ENCODE data around the gene PRUNE2.
"Not testable (repeated sequence)": the region's sequence is repeated elsewhere in the genome, so short reads cannot be mapped to it uniquely, and the experiment has no call there.

The PRUNE2 gene

DNA sequence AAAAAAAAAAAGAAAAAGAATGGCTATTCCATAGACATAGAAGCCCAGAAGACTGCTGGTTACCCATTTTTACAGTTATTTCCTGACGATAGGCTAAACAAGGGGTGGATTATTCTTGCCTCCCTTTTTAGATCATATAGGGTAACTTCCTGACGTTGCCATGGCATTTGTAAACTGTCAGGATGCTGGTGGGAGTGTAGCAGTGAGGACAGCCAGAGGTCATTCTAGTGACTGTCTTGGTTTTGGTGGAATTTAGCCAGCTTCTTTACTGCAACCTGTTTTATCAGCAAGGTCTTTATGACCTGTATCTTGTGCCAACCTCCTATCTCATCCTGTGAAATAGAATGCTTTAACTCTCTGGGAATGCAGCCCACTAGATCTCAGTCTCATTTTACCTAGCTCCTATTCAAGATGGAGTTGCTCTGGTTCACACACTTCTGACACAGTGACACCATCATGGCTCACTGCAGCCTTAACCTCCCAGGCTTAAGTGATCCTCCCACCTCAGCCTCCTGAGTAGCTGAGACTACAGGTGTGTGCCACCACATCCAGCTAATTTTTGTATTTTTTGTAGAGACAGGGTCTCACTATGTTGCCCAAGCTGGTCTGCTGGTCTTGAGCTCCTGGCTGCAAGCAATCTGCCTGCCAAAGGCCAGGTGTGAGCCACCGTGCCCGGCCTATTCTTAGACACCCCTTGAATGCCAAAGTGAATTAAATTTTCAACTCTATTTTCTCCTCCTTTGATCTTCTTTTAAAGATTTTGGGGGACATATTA lies 311.8 kb downstream of the PRUNE2 start:
- DNase-seq: not testable (repeated sequence)

DNA sequence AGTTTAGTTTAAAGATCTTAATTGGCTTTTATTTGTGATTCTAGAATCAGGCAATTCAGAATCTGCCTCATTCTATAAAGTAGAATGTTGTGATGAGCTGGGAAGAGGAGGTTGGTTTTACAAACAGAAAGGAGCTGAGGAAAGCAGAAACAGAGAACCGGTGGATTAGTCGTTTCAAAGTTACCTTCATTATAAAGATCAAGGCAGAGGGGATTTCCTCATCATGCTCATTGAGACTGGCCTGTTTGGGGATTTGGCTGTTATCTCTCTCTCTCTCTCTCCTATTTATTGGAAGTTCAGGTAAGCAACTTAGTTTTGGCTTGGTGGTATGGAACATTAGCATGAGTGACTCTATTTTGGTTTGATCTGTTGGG lies 313.0 kb downstream of the PRUNE2 start:
- no peak for DNase-seq

DNA sequence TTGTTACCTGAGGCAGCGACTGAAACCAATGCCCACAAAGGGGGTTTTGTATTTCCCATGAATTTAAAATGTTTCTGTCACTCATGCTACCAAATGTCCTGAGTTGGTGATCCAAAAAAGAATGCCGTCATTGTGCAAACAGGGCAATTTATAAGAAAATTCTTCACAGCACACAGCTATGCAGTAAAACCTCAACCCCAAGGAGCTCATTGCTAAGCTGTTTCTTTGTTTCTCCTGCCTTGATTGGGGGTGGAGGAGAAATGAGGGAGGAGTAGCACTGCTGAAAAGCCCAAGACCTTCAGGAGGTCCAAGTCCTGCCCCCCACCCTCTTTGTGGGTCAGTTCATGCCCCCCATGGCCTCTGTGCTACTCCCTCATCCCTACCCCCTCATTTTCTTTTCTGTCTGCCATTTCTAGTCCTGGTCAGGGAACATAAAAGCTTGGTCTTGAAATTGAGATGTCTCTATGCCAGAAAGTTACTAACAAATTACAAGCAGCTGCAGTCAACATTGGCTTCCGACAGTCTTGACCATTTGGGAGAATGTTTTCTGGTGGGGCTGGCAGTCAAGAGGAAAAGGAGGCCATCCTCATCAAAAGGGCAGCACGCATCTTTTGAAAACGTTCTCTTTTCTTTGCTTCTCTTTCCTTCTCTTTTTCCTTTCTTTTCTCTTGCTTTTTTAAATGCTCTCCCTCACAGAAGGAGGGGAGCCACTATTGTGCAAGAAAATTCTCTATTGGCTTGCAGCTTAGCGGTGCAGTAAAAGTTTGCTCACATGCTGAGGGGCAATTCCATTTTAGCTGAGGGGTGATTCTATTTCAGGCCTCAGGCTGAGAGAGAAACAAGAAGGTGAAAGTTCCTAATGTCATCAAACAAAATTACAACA lies 313.6 kb downstream of the PRUNE2 start:
- no peak for DNase-seq

DNA sequence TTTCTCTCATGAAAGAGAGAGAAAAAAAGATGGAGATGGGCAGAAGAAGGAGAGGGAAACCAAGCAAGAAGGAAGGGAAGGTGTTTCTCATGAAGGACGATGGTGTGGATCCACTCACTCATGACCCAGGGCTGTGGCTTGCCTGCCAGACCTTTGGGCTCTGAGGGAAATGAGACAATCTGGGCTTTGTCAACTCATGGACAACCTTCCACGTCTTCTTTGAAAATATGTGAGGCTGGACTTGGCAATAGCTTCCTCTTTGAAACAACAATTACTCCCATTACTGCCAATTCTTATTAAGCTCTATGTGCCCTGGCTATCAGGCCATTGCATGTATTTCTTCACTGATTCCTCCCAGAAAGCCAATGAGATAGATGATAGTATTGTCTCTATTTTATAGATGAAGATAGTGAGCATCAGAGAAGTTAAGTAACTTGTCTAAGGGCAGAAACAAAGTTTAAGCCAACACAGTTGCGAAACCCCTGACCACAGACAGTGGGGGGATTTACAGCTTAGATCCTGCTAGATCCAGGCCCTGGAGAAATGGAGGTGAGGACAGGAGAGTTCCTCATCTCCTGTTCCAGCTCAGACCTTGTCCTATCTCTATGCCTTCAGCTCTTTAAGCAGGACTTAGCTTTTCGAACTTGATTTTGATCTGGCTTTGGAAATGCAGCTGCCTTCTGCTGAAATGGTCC lies 314.5 kb downstream of the PRUNE2 start:
- no peak for DNase-seq

DNA sequence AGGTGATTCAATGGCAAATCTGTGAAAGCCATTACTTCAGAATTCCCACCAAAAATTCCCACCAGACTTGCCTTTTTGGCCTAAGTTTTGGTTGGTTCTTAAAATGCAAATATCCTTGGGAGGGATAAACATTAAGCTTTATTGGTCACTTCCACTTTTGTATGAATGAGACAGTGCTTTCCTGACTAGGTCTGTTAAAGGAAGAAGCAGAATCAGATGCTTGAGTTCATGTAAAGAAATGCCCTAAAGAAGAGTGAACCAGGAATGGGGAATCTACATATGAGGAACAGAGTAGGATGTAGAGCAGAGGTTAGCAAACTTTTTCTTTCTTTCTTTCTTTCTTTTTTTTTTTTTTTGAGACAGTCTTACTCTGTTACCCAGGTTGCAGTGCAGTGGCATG lies 317.6 kb downstream of the PRUNE2 start:
- DNase-seq: no peak

DNA sequence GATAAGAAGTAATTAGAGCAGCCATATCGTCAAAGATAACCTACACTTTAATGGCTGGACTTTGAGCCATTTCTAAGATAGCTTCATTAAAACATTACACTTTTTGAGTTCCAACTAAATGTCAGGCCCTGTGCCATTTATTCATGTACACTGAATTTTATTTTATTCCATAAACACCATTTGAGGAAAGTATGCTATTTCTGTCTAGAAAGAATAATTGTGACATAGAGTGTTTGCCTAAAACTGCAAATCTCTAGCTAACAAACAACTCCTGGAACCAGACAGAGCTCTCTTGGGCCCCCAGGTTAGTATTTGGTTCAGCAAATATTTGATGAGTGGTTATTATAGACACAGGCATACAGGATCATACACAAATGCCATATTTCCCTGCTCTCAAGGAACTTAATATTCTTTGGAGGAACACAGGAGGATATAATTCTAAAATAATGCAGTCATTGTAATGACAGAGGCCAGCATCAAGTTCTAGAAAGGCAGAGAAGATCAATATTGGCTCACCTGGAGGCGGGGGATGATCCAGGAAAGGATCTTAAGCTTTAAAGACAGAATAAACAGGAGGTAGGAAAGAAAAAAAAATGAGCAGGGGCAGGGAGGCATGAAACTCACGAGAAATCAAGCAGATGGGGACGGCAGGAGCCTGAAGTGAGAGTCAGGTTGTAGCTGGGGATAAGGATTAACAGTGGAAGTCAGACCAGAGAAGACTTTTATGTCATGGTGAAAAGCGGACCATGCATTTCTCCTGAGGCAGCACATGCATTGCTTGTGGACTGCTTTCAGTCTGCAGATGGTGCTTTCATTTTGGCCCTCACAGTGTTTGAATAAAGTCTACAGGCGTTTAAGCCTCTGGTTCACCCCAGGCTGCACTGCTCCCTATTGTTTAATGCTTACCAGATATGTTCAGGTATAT lies 319.3 kb downstream of the PRUNE2 start:
- no peak for DNase-seq

DNA sequence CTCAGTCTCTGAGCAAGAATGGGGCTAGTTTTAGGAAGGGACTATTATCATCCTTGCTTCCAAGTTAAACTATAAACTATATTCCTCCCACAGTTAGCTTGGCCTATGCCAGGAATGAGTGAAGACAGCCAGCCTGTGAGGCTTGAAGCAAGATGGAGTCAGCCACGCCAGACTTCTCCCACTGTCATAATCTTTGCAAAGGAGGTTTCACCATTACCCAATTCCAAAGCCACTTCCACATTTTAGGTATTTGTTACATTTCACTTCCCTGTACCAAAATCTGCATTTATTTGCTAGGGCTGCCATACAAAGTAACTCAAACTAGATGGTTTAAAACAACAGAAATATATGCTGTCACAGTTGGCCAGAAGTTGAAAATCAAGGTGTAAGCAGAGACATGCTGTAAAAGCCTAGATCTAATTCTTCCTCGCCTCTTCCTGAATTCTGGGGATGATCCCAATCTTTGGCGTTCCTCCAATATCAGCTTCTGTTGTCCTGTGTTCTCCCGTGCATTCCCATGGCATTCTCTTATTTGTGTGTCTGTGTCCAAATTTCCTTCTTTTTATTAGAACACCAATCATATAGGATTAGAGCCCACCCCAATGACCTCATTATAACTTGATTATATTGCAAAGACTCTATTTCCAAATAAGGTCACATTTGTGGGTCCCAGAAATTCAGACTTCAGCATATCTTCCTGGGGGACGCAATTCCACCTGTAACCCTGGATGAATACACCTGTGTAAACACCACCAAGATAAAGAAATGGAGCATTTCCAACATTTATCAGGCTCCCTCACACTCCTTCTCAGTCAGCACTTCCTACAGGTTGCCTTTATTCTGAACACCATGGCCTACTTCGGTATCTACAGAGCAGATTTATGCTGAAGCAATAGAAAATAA lies 320.2 kb downstream of the PRUNE2 start:
- DNase-seq: no peak

DNA sequence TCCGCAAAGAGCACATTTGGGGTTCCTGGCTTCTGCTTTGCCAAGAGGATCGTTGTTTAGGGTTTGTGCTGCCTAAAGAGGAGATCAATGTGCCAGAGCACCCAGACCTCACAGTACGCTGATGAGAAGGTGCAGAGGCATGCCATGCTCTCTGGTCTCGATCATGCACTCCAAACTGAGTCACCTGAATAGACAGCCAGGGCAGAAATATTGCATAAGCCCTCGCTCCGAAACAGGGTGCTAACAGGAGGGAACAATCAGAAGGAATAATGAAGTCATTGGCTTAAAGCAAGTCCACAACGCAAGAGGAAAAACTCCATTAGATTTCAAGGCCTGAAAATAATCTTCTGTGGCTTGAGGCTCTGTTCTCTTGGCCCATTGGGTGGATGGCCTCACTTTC lies 322.7 kb downstream of the PRUNE2 start:
- DNase-seq: no peak

DNA sequence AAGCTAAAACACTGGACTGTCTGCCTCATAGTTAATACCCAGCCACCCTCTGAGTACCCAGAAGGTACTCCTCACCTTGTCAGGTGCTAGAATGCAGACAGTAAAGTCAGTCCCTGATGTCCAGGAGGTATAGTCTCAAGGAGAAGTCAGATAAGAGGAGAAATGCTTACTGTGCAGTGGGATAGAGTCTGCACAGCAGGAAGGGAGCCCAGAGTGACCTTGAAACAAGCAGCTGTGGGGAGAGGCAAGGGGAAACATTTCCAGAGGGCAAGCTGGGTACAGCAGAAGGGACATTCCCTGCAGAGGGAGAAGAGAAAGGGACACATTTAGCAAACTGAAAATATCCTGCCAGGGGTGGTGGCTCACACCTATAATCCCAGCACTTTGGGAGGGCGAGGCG lies 324.2 kb downstream of the PRUNE2 start:
- DNase-seq: no peak

DNA sequence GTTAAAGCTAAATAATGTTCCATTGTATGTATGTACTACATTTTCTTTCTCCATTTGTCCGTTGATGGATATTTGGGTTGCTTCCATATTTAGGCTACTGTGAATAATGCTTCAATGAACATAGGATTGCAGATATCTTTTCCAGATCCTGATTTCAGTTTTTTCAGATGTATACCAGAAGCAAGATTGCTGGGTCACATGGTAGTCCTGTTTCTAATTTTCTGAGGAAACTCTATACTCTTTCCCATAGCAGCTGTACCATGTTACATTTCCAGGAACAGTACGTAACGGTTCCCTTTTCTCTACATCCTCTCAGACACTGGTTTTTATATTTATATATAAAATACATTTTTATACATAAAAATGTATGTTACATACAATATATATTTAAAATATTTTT lies 325.1 kb downstream of the PRUNE2 start:
- no peak for DNase-seq

DNA sequence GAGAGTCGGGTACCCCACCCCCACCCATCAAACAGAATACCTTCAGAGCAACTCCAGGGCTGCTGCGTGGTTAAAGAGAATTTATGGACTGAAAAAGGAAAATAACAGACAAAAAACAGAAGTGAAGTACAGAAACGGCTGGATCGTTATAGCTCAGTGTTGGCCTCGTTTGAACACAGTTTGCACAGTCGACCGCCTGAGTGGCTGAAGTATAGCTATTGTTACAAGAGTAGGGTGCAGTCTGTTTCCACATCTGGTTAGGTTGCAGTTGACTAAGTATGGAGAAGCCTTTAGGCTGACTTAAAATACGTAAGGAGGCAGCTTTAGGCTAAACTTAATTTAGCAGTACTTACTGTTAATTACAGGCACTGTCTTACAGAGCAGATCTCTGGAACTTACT lies 325.7 kb downstream of the PRUNE2 start:
- no peak for DNase-seq

DNA sequence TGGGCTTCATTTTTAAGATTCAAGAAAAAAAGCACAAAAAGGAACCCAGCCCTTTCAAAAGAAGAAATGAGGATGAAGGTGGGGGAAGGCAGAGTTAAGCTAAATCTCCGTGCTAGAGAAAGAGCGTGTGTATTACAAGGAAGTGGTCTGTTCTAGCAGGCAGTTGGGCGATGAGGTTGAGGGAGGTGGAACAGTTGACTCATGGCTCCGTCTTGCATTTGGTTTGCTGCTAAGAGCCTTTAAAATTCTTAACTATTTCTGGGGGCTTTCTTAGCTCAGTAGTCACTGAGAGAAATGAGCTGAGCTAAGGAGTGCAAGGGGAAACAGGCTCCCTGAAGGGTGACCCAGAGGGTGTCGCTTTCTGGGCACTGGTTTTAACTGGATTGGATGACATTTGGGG lies 329.6 kb downstream of the PRUNE2 start:
- no peak for DNase-seq

DNA sequence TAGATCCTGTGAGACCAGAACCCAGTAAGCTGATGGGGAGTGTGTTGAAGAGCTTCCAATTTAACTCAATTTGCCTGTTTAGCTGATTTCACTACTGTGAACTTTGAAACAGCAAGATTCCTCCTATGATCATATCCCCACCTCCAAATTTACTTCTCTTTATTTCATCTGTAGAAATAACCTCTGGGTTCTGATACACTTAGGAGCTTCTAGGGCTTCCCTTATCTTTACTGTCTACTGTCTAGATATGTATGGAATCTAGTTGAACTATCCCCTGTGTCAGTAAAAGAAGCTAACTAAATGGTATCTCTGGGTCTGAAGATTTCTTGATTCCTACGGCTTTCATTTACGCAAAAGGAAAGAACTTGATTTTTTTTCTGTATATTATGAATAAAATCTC lies 330.2 kb downstream of the PRUNE2 start:
- DNase-seq: no peak

DNA sequence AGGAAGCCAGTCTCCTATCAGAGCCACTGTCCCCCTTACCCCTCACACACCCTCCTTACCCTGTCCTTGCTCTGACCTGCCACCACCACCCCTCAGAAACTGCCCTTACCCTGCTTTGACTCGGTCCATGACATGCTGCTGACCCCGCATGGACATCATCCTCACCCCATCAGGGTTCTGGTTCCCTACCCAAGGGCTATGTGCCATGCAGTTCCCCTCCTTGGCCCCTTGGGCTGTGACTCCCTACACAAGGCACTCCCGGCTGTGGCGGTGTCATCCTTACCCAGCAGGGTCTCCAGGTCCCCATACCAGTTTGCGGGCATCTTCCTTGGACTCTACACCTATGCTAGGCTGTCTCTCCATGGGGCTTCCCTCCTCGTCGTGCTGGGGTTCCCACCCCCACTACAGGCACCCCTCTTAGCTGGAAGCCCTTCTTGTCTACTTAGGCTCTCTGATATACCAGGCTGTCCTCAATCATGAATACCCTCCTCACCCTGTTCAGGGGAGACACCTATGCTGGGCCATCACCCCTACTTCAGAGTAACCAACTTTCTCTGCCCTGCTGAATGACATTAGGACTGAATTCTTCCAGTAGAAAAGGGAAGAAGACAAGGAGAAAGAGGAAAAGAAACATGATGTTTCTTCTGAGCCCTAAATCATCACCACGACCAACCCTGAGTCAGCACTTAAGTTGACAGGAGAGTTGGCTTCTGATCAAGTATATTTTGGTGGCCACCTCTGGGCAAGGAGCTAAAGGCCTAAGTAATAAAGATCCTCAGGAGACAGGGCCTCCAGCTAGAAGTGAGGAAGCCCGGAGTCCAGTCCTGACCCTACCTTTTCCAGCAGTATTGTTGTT lies 331.8 kb downstream of the PRUNE2 start:
- DNase-seq: no peak

DNA sequence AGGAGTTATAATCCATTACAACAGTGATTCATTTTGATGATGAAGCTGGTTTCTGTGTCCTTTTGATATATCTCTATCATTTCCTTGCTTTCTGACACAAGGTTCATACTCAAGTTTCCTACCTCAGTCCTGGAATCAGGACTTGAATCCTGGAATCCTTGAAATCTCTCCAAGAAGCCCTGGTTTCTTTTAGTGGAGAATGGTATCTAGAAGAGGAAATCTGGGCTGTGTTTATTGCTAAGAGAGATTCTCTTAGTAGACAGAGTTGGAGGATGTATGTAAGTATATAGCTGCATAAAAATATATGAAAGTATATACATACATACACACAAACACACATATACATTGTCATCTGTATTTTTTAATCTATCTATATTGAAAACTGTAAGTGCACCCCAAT lies 332.5 kb downstream of the PRUNE2 start:
- no peak for DNase-seq

DNA sequence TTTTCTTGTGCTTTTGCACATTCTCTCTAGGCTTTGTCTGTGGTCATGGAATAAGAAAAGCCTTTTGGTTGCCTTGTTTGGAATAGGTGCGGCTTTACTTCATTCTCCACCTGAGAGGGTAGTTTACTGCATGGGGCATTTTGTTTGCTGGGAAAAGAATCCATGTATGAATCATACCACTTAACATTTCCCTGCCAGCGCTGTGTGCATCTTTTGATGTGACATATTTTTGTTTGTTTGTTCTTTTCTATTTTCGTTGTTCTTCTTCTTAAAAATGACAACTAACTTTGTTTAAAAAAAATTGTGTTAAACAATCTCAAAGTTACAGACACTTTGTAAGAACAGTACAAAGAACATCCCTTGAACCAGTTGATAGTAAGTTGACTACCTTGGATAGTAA lies 333.8 kb downstream of the PRUNE2 start:
- DNase-seq: no peak

DNA sequence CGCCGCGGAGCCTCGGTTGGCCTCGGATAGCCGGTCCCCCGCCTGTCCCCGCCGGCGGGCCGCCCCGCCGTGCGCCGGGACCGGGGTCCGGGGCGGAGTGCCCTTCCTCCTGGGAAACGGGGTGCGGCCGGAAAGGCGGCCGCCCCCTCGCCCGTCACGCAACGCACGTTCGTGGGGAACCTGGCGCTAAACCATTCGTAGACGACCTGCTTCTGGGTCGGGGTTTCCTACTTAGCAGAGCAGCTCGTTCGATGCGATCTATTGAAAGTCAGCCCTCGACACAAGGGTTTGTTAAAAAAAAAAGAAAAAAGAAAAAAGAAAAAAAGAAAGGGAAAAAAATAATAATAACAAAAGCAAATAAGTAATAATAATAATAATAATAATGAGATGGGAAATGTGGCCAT lies 334.2 kb downstream of the PRUNE2 start:
- DNase-seq: no peak

DNA sequence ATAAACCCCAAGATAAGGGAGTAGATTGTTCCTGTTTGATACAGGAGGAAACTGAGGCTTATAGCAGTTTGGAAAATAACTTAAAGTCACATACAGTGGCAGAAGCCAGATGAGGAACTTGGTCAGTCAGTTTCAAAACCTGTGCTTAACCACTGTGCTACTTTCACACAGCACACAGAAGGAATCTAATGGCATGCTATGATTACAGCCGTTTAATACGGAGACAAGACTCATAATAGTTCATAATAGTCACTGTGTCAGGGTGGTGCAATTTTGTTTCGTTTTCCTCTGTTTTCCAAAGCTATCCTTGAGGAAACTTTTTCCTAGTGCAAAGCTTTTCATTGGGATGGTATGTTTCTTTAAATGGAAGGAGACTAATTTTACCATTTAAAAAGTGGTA lies 334.6 kb downstream of the PRUNE2 start:
- no peak for DNase-seq

DNA sequence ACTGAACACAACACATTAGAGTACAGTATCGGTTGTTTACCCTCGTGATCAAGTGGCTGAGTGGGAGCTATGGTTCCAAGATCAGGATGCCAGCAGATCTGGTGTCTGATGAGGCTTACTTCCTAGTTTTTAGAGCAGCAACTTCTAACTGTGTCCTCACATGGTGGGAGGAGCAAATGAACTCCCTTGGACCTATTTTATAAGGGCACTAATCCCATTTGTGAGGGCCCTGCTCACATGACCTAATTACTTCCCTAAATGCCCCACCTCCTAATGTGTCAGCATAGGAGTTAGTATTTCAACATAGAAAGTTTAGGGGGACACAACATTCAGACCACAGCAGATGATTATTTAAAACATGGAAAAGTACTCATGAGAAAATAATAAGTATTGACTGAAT lies 335.1 kb downstream of the PRUNE2 start:
- no peak for DNase-seq

DNA sequence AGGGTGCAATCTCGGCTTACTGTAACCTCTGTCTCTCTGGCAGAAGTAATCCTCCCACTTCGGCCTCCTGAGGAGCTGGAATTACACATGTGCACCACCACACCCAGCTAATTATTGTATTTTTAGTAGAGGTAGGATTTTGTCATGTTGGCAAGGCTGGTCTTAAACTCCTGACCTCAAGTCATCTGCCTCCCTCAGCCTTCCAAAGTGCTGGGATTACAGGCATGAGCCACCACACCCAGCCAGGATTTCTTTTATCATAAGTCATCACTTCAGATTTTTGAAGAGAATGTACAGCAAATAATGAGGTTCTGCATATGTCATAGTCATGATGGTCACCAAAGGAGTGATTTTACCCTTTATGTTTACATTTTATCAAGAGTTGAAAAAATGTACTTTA lies 338.8 kb downstream of the PRUNE2 start:
- no peak for DNase-seq

DNA sequence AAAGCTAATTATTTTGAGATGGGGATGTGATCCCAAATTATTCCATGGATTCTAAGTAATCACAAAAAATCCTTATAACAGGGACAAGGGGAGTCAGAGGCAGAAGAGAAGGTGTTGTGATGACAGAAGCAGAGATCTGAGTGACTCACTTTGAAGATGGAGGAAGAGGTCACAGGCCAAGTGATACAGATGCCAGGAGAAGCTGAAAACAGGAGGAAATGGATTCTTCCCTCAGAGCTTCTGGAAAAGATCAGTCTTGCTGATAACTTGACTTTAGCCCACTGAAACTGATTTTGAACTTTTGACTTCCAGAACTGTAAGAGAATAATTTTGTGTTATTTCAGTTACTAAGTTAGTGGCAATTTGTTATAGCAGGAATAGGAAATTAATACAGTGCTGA lies 341.6 kb downstream of the PRUNE2 start:
- no peak for DNase-seq

All from DMS79 treated with DMSO at 0.1 percent for 48 hours (cell line).